Testis (tissue), 2 donors: Measurements from ENCODE around the gene ZNF462.

Source experiments
- CTCF ChIP-seq, 3 experiments: fragments of 450-650 bp in 2 of 3; fragments of 200-600 bp in 1 of 3; sonication (generic) in 1 of 3; IDR thresholded peaks; one replicate each; pipeline ENCODE4 v1.5.1; 2016 to 2019; ENCODE audit warnings: antibody characterized with exemption in 3 of 3, mild to moderate bottlenecking in 2 of 3, moderate library complexity in 1 of 3
- POLR2A ChIP-seq: fragments of 450-650 bp; IDR thresholded peaks from one replicate; pipeline ENCODE4 v1.6.1; 2017; ENCODE audit warnings: antibody characterized with exemption, mild to moderate bottlenecking, moderate library complexity

DNA sequence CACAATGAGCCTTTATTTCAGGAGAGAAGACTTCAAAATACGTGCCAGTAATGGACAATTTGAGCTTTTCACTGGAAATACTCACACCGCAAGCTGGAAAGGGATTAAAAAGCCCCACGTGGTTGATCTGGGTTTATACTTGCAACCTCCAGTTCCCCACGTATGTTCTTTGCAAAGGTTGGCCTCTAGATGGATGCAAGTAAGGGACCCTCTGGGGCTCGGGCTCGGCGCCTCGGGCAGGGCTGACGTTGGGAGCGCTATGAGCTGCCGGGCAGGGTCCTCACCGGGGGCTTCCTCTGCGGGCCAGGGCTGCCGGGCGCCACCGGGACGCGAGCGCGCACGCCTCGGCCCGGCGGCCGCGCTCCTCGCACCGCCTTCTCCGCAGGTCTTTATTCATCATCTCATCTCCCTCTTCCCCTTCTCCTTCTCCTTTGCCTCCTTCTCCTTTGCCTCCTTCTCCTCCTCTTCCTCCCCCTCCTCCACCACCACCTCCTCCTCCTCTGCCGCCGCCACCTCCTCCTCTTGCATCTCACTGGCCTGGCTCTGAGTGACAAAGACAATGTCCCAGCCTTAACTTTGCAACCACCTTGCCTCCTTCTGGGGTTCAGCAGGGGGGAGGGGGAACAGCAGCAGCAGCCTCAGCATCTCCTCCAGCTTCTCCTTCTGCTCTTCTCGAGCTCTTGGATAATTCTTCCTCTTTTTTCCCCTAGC, 701 bp upstream of the ZNF462 start:
- TF ChIP-seq CTCF (IDR thresholded peaks at IDR 0.05) = no peak
- no peak for TF ChIP-seq POLR2A
